ENCODE measurements around the gene AGAP3. TPM values are rescaled to one million over a fixed set of nuclear protein-coding genes. Genes with fewer than 3 reads are reported as not detected.

AGAP3 gene
- total RNA-seq, 3 donors from 2014 or later (not counting 1 experiment from before 2014, with no cell fraction given) = 27.7 to 46.9 (median 42.8) TPM

DNA sequence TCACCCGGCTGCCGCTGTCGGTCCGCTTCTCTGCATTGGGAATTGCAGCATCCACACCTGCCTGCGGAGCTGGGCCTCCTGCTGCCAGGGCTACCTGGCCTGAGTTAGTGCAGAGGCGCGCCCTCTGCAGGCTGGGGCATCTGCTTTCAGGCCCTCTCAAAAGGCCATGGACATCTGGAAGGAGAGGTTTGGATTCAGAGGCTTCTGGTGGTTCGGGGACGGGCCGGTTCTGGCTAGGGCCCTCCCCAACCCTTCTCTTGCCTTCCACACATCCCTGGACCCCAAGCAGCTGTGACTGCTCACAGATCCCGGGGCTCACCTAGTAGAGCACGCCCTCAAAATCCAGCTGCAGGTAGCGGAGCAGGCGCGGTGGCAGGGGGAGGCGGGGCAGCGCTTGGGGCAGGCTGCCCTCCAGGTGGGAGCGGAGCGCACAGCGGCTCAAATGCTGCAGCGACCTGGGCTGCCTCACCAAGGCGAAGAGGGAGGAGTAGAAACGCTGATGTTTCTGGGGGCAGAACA, 89.6 kb downstream of the AGAP3 start:
- intact Hi-C loops (cut with micrococcal nuclease) = no loop called here
- no peaks in the 10 kb centered on the region for H3K36me3 Mint-ChIP-seq
- H3K27ac Mint-ChIP-seq = no peak overlapping the region
- Histone ChIP-seq H3K4me1 (ENCODE audit: control insufficient read depth, insufficient read depth, low read length) (peaks cover 6% of the 10 kb centered on the region), H3K27ac (ENCODE audit: low read length) (no peak overlapping the region), H3K4me3 (ENCODE audit: low read length) (no peak overlapping the region), H3K36me3 (ENCODE audit: control insufficient read depth, insufficient read depth, low read length) (no peaks in the 10 kb centered on the region), H3K27me3 (ENCODE audit: control insufficient read depth, insufficient read depth, low read length) (no peaks in the 10 kb centered on the region), H3K9me3 (ENCODE audit: control insufficient read depth, insufficient read depth, low read length) (no peaks in the 10 kb centered on the region)
- no peak for TF ChIP-seq CTCF (IDR thresholded peaks at IDR 0.05)
- no peak for DNase-seq
- WGBS (ENCODE audit: insufficient coverage) = 90% methylated on average over 22 of the region's 23 CpGs
- no peak overlapping the region for H3K4me3 Mint-ChIP-seq
- peaks cover 22 to 32% of the 10 kb centered on the region in 2 donors for H3K27me3 Mint-ChIP-seq (ENCODE audit: low read depth in 2 of 2)
- no peak for ATAC-seq
- peaks cover 10 to 12% of the 10 kb centered on the region in 2 donors for H3K4me1 Mint-ChIP-seq
- no peaks in the 10 kb centered on the region for H3K9me3 Mint-ChIP-seq

GRCh38 chr7:151176401-151176800, 90.1 kb downstream of the AGAP3 start:
- H3K27me3 Mint-ChIP-seq (ENCODE audit: low read depth in 2 of 2) = peaks cover 18 to 26% of the 10 kb centered on the region in 2 donors
- Histone ChIP-seq H3K4me1 (ENCODE audit: control insufficient read depth, insufficient read depth, low read length) (peaks cover 6% of the 10 kb centered on the region), H3K36me3 (ENCODE audit: control insufficient read depth, insufficient read depth, low read length) (no peaks in the 10 kb centered on the region), H3K9me3 (ENCODE audit: control insufficient read depth, insufficient read depth, low read length) (no peaks in the 10 kb centered on the region), H3K27ac (ENCODE audit: low read length) (no peak overlapping the region), H3K4me3 (ENCODE audit: low read length) (no peak overlapping the region), H3K27me3 (ENCODE audit: control insufficient read depth, insufficient read depth, low read length) (no peaks in the 10 kb centered on the region)
- whole genome bisulfite sequencing (ENCODE audit: insufficient coverage) = 97% methylated on average over 9 of the region's 9 CpGs
- TF ChIP-seq CTCF (IDR thresholded peaks at IDR 0.05) = no peak
- H3K27ac Mint-ChIP-seq = no peak overlapping the region
- H3K9me3 Mint-ChIP-seq = no peaks in the 10 kb centered on the region
- intact Hi-C loops (cut with micrococcal nuclease) = no loop called here
- DNase-seq = no peak
- no peaks in the 10 kb centered on the region for H3K36me3 Mint-ChIP-seq
- no peak for ATAC-seq
- peaks cover 10 to 12% of the 10 kb centered on the region in 2 donors for H3K4me1 Mint-ChIP-seq
- no peak overlapping the region for H3K4me3 Mint-ChIP-seq

DNA sequence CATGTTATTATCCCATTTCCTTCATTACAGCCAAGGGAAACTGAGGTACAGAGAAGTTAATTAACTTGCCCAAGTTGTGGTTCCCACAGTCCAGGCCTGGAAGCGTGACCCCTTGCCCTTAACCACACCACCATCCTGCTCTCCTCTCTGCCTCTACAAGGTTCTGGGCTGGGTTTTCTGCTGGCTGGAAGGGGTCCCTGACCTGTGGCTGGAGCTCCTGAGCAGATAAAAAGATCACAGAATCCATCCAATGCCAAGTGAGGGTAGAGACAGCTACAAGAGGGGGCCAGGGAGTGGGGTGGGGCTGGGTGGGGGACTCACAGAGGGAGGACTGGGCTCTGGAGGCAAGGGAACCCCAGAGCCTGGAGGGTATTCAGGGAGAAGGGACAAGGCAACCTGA, 91.0 kb downstream of the AGAP3 start:
- H3K4me3 Mint-ChIP-seq = no peak overlapping the region
- peaks cover 8 to 10% of the 10 kb centered on the region in 2 donors for H3K4me1 Mint-ChIP-seq
- H3K36me3 Mint-ChIP-seq = no peaks in the 10 kb centered on the region
- Histone ChIP-seq H3K27ac (ENCODE audit: low read length) (no peak overlapping the region), H3K4me3 (ENCODE audit: low read length) (no peak overlapping the region), H3K27me3 (ENCODE audit: control insufficient read depth, insufficient read depth, low read length) (no peaks in the 10 kb centered on the region), H3K4me1 (ENCODE audit: control insufficient read depth, insufficient read depth, low read length) (peaks cover 6% of the 10 kb centered on the region), H3K9me3 (ENCODE audit: control insufficient read depth, insufficient read depth, low read length) (no peaks in the 10 kb centered on the region), H3K36me3 (ENCODE audit: control insufficient read depth, insufficient read depth, low read length) (no peaks in the 10 kb centered on the region)
- no peaks in the 10 kb centered on the region for H3K9me3 Mint-ChIP-seq
- DNase-seq = no peak
- ATAC-seq = no peak
- intact Hi-C loops (cut with micrococcal nuclease) = no loop called here
- H3K27me3 Mint-ChIP-seq (ENCODE audit: low read depth in 2 of 2) = peaks cover 20 to 22% of the 10 kb centered on the region in 2 donors
- 64% methylated on average over 1 of the region's 1 CpG for WGBS (ENCODE audit: insufficient coverage)
- H3K27ac Mint-ChIP-seq = no peak overlapping the region
- TF ChIP-seq CTCF (IDR thresholded peaks at IDR 0.05) = no peak

- no peak for ATAC-seq
- Mint-ChIP-seq H3K27ac (no peak overlapping the region), H3K4me3 (no peak overlapping the region), H3K36me3 (no peaks in the 10 kb centered on the region), H3K9me3 (no peaks in the 10 kb centered on the region), H3K27me3 (ENCODE audit: low read depth in 2 of 2) (peaks cover 12 to 15% of the 10 kb centered on the region in 2 donors), H3K4me1 (peaks cover 0 to 2% of the 10 kb centered on the region in 2 donors)
- no peaks in the 10 kb centered on the region for H3K4me1 ChIP-seq (ENCODE audit: control insufficient read depth, insufficient read depth, low read length)
- no peak overlapping the region for H3K27ac ChIP-seq (ENCODE audit: low read length)
- H3K27me3 ChIP-seq (ENCODE audit: control insufficient read depth, insufficient read depth, low read length) = no peaks in the 10 kb centered on the region
- TF ChIP-seq CTCF (IDR thresholded peaks at IDR 0.05) = no peak
- WGBS (ENCODE audit: insufficient coverage) = 94% methylated on average over 9 of the region's 9 CpGs
- no peak overlapping the region for H3K4me3 ChIP-seq (ENCODE audit: low read length)
- H3K36me3 ChIP-seq (ENCODE audit: control insufficient read depth, insufficient read depth, low read length) = no peaks in the 10 kb centered on the region
- intact Hi-C loops (cut with micrococcal nuclease) = no loop called here
- DNase-seq = no peak
- no peaks in the 10 kb centered on the region for H3K9me3 ChIP-seq (ENCODE audit: control insufficient read depth, insufficient read depth, low read length)
Measured at GRCh38 chr7:151178236-151178635, 92.0 kb downstream of the AGAP3 start.
